H1 (cell line): ENCODE measurements around the gene NEURL1. TPM values are rescaled to one million over a fixed set of nuclear protein-coding genes. Genes with fewer than 3 reads are reported as not detected.

Source experiments
- CTCF ChIA-PET: fragments of 300-600 bp; sonication (Branson Sonifier 250); formaldehyde crosslinking; loops from one replicate; lab custom pipeline; 2021; ENCODE audit not compliant: partially characterized antibody; lab: Charles Lee
- POLR2A ChIA-PET: fragments of 300-600 bp; sonication (Branson Sonifier 250); formaldehyde crosslinking; loops from one replicate; lab custom pipeline; 2021; ENCODE audit warnings: inconsistent platforms; ENCODE audit not compliant: partially characterized antibody; lab: Charles Lee
- DNase-seq, 2 experiments: peaks; one replicate each; pipeline versions ENCODE4 v3.0.0 to v3.0.0-alpha.2; 2010 to 2022; ENCODE audit warnings: low spot score in 2 of 2, low read depth in 1 of 2, mixed read lengths in 1 of 2
- FAIRE-seq: peaks from 2 replicates; lab custom pipeline; 2011; peaks lifted over from hg19 to GRCh38; lab: Jason Lieb, UNC
- H2AFZ ChIP-seq: 2 replicates; pipeline ENCODE4 v1.8.1; 2012; ENCODE audit warnings: low read length, inconsistent platforms
- H2AK5ac ChIP-seq: 2 replicates; pipeline ENCODE4 v1.6.1; 2013; ENCODE audit warnings: low read depth, low read length
- H2BK120ac ChIP-seq: replicated peaks from 2 replicates; pipeline ENCODE3; 2013; ENCODE audit warnings: low read depth, low read length, inconsistent platforms
- H2BK12ac ChIP-seq: 2 replicates; pipeline ENCODE4 v1.6.1; 2013; ENCODE audit warnings: low read depth, low read length
- H2BK15ac ChIP-seq: 2 replicates; pipeline ENCODE4 v1.6.1; 2013; ENCODE audit warnings: low read length
- H2BK20ac ChIP-seq: 2 replicates; pipeline ENCODE4 v1.6.1; 2013; ENCODE audit warnings: low read length
- H2BK5ac ChIP-seq: 2 replicates; pipeline ENCODE4 v1.6.1; 2013; ENCODE audit warnings: low read depth, low read length
- H3K14ac ChIP-seq: 2 replicates; pipeline ENCODE4 v1.6.1; 2013; ENCODE audit warnings: inconsistent platforms; ENCODE audit not compliant: insufficient read length
- H3K18ac ChIP-seq: 2 replicates; pipeline ENCODE4 v1.6.1; 2013; ENCODE audit warnings: low read length; ENCODE audit errors: extremely low read depth
- H3K23ac ChIP-seq: 2 replicates; pipeline ENCODE4 v1.6.1; 2013; ENCODE audit warnings: inconsistent platforms; ENCODE audit not compliant: insufficient read length
- H3K23me2 ChIP-seq: 2 replicates; pipeline ENCODE4 v1.6.1; 2013; ENCODE audit warnings: low read depth, low read length
- H3K27ac ChIP-seq: 2 replicates; pipeline ENCODE4 v1.6.1; 2011; ENCODE audit warnings: low read depth, low read length, inconsistent platforms
- H3K27me3 ChIP-seq, 4 experiments: replicated peaks in 1 of 4; 1 replicate in 1 of 4; 2 replicates in 3 of 4; pipeline versions ENCODE4 v1.6.1 to v1.8.1; 2011 to 2013; ENCODE audit warnings: low read length in 3 of 4, mild to moderate bottlenecking in 3 of 4, inconsistent platforms in 2 of 4, mixed read lengths in 2 of 4, moderate library complexity in 1 of 4; ENCODE audit not compliant: control insufficient read depth in 3 of 4, insufficient read depth in 3 of 4; ENCODE audit errors: extremely low read depth in 1 of 4
- H3K36me3 ChIP-seq, 4 experiments: 2 replicates each; pipeline versions ENCODE4 v1.6.1 to v1.8.1; 2011 to 2013; ENCODE audit warnings: mild to moderate bottlenecking in 4 of 4, low read length in 3 of 4, moderate library complexity in 2 of 4, control low read depth in 1 of 4, inconsistent platforms in 1 of 4; ENCODE audit not compliant: insufficient read depth in 4 of 4, control insufficient read depth in 2 of 4
- H3K4ac ChIP-seq: replicated peaks from 2 replicates; pipeline ENCODE3; 2013; ENCODE audit warnings: low read length, low read depth, mixed read lengths, inconsistent platforms; ENCODE audit not compliant: insufficient read length
- H3K4me1 ChIP-seq, 4 experiments: replicated peaks in 1 of 4; 1 replicate in 1 of 4; 2 replicates in 3 of 4; pipeline versions ENCODE4 v1.6.1 to v1.8.1; 2011 to 2013; ENCODE audit warnings: low read length in 3 of 4, inconsistent platforms in 2 of 4, mixed read lengths in 1 of 4; ENCODE audit not compliant: insufficient read depth in 4 of 4, control insufficient read depth in 3 of 4
- H3K4me2 ChIP-seq, 2 experiments: 2 replicates each; pipeline versions ENCODE4 v1.6.1 to v1.8.1; 2011 to 2013; ENCODE audit warnings: low read depth in 2 of 2, low read length in 2 of 2, control low read depth in 1 of 2, inconsistent platforms in 1 of 2, mild to moderate bottlenecking in 1 of 2; ENCODE audit not compliant: insufficient read depth in 1 of 2
- H3K4me3 ChIP-seq, 4 experiments: fragments of 200-600, 300-600 bp in 1 of 4; sonication (generic), shearing (Covaris generic), sonication (Bioruptor Twin) in 1 of 4; 2 replicates each; pipeline versions ENCODE4 v1.5.1 to v1.8.1; 2011 to 2016; ENCODE audit warnings: low read length in 4 of 4, low read depth in 3 of 4, control low read depth in 2 of 4, inconsistent platforms in 2 of 4, mild to moderate bottlenecking in 2 of 4, mixed read lengths in 1 of 4, moderate library complexity in 1 of 4; ENCODE audit not compliant: insufficient read depth in 2 of 4; ENCODE audit errors: extremely low read depth in 1 of 4
- H3K56ac ChIP-seq: replicated peaks from 2 replicates; pipeline ENCODE3; 2013; ENCODE audit warnings: low read depth, mild to moderate bottlenecking, mixed read lengths, low read length, inconsistent platforms; ENCODE audit not compliant: insufficient read length
- H3K79me1 ChIP-seq: 2 replicates; pipeline ENCODE4 v1.6.1; 2013; ENCODE audit warnings: low read depth, low read length, control low read depth
- H3K79me2 ChIP-seq, 2 experiments: 2 replicates each; pipeline versions ENCODE4 v1.6.1 to v1.8.1; 2012 to 2013; ENCODE audit warnings: low read length in 2 of 2, mild to moderate bottlenecking in 2 of 2, inconsistent platforms in 1 of 2; ENCODE audit not compliant: insufficient read depth in 2 of 2, control insufficient read depth in 1 of 2
- H3K9ac ChIP-seq, 4 experiments: replicated peaks in 1 of 4; 1 replicate in 1 of 4; 2 replicates in 3 of 4; pipeline versions ENCODE4 v1.6.1 to v1.8.1; 2011 to 2013; ENCODE audit warnings: low read depth in 3 of 4, low read length in 3 of 4, control low read depth in 2 of 4, mild to moderate bottlenecking in 2 of 4, moderate library complexity in 2 of 4, inconsistent platforms in 1 of 4; ENCODE audit errors: extremely low read depth in 1 of 4
- H3K9me3 ChIP-seq, 2 experiments: 2 replicates each; pipeline versions ENCODE4 v1.6.1 to v1.8.1; 2012 to 2013; ENCODE audit warnings: mild to moderate bottlenecking in 2 of 2, moderate library complexity in 2 of 2, control low read depth in 1 of 2, inconsistent platforms in 1 of 2, low read depth in 1 of 2, low read length in 1 of 2, mixed read lengths in 1 of 2; ENCODE audit not compliant: insufficient read depth in 2 of 2
- H4K20me1 ChIP-seq, 2 experiments: replicated peaks in 1 of 2; 2 replicates each; pipeline versions ENCODE3 to v1.8.1; 2011 to 2013; ENCODE audit warnings: inconsistent platforms in 2 of 2, low read length in 2 of 2, mild to moderate bottlenecking in 1 of 2; ENCODE audit not compliant: insufficient read depth in 2 of 2, control insufficient read depth in 1 of 2
- H4K5ac ChIP-seq: 2 replicates; pipeline ENCODE4 v1.6.1; 2013; ENCODE audit warnings: low read length, low read depth, mixed read lengths, inconsistent platforms; ENCODE audit not compliant: insufficient read length
- H4K8ac ChIP-seq: 2 replicates; pipeline ENCODE4 v1.8.0; 2013; ENCODE audit warnings: mild to moderate bottlenecking, moderate library complexity, low read length, inconsistent platforms; ENCODE audit not compliant: insufficient read depth; ENCODE audit errors: extremely low read depth
- H4K91ac ChIP-seq: replicated peaks from 2 replicates; pipeline ENCODE3; 2013; ENCODE audit warnings: low read length, mixed read lengths, inconsistent platforms; ENCODE audit not compliant: insufficient read length
- WGBS, 2 experiments: shearing (Covaris generic) in 1 of 2; methylation state at CpG; one replicate each; pipeline versions ENCODE4 v1.1.6 to v1.1.7; 2013 to 2015; ENCODE audit warnings: low lambda C conversion rate in 2 of 2, mixed read lengths in 2 of 2, inconsistent platforms in 1 of 2, low coverage in 1 of 2, missing lambda C conversion rate in 1 of 2; ENCODE audit not compliant: insufficient replicate concordance in 2 of 2, insufficient coverage in 1 of 2, insufficient read length in 1 of 2; ENCODE audit errors: extremely low coverage in 1 of 2, missing lambda C conversion rate in 1 of 2; 5-methylcytosine and 5-hydroxymethylcytosine counted together
- polyA plus RNA-seq, 7 experiments: library from polyadenylated mRNA; depleted of rRNA in 3 of 7; stranded (reverse) in 5 of 7; unstranded in 2 of 7; fragments of >200 nt in 5 of 7; fragments of 200-250 nt in 2 of 7; gene quantifications; 1 replicate in 5 of 7; 2 replicates in 1 of 7; 4 replicates in 1 of 7; pipeline versions ENCODE4 v1.2.1 to v1.2.3, GENCODE V29; 2011 to 2013; ENCODE audit warnings: missing spikeins in 2 of 7, mixed read lengths in 2 of 7
- total RNA-seq: library from RNA; stranded (reverse); fragmentation: NEBNext Ultra II Directional; extraction: Animal tissue kit (Norgen Biotek cat#: 25700); gene quantifications from 2 replicates; pipeline ENCODE4 v1.2.1, GENCODE V29; 2021

NEURL1 gene
- total and polyA plus RNA-seq, 2 of the 8 experiments (the other 6 are each of a cell fraction or from before 2014, with no cell fraction given), result 0.54 to 0.58 TPM

DNA sequence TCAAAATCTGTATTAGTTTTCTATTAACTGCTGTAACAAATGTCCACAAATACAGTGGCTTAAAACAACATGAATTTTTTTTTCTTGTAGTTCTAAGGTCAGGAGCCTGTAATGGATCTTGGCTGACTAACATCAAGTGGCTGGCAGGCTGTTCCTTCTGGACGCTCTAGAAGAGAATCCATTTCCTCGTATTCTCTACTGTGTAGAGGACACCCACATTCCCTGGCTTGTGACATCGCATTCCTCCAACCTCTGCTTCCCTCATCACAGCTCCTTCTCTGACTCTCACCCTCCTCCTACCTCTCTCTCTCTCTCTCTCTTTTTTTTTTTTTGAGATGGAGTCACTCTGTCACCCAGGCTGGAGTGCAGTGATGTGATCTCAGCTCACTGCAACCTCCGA, 30.0 kb upstream of the NEURL1 start:
- FAIRE-seq, result no peak
- H3K18ac ChIP-seq, result no peak overlapping the region
- no peaks in the 10 kb centered on the region for H3K23me2 ChIP-seq
- H3K4ac ChIP-seq, result no peak overlapping the region
- H3K9me3 ChIP-seq, result no peaks in the 10 kb centered on the region
- H2BK120ac ChIP-seq, result no peak overlapping the region
- H3K56ac ChIP-seq, result no peak overlapping the region
- H3K27ac ChIP-seq, result no peak overlapping the region
- H3K79me1 ChIP-seq, result no peaks in the 10 kb centered on the region
- H4K91ac ChIP-seq, result no peak overlapping the region
- H4K5ac ChIP-seq, result no peak overlapping the region
- H3K4me3 ChIP-seq, result no peak overlapping the region
- H3K27me3 ChIP-seq, result no peaks in the 10 kb centered on the region
- ChIA-PET CTCF (interaction anchor here (0.6 to 5.3 kb wide), 3 partner anchors 12 to 21 kb away, joined by 3 to 39 read pairs (median 30); no protein-coding TSS in a partner anchor), POLR2A (interaction anchor here (1.4 kb wide), 1 partner anchor 9 kb away, joined by 3 read pairs; no protein-coding TSS in a partner anchor)
- H3K36me3 ChIP-seq, result no peaks in the 10 kb centered on the region
- no peak overlapping the region for H2BK5ac ChIP-seq
- H4K20me1 ChIP-seq, result no peaks in the 10 kb centered on the region
- peaks cover 0 to 6% (median 5%) of the 10 kb centered on the region in 4 experiments; a peak in 4 of 7 replicates for H3K4me1 ChIP-seq
- no peaks in the 10 kb centered on the region for H3K79me2 ChIP-seq
- no peak overlapping the region for H3K14ac ChIP-seq
- H3K4me2 ChIP-seq, result no peak overlapping the region
- no peak for DNase-seq
- 90% methylated on average over 3 of the region's 4 CpGs; no CpG with 5 or more reads in 1 of the 2 experiments for WGBS, 2 experiments
- H2BK20ac ChIP-seq, result no peak overlapping the region
- no peak overlapping the region for H3K9ac ChIP-seq
- H2BK12ac ChIP-seq, result no peak overlapping the region
- H2AK5ac ChIP-seq, result no peak overlapping the region
- H3K23ac ChIP-seq, result no peak overlapping the region
- H2AFZ ChIP-seq, result no peak overlapping the region
- no peak overlapping the region for H4K8ac ChIP-seq
- H2BK15ac ChIP-seq, result no peak overlapping the region
